Suprapubic skin (tissue), 3 donors: Measurements from ENCODE around the gene RAG2.

Experiments used
- CTCF ChIP-seq, 2 donors: fragments of 200-600 bp in 1 of 2; fragments of 450-650 bp in 1 of 2; sonication (generic) in 1 of 2; IDR thresholded peaks; one replicate each; pipeline ENCODE4 v1.5.1; 2016 to 2019; ENCODE audit warnings: antibody characterized with exemption in 2 of 2, mild to moderate bottlenecking in 1 of 2, moderate library complexity in 1 of 2
- POLR2AphosphoS5 ChIP-seq, 3 donors: sonication (generic); formaldehyde crosslinking; IDR thresholded peaks; one replicate each; pipeline ENCODE4 v1.6.1; 2017; ENCODE audit warnings: antibody characterized with exemption in 3 of 3

DNA sequence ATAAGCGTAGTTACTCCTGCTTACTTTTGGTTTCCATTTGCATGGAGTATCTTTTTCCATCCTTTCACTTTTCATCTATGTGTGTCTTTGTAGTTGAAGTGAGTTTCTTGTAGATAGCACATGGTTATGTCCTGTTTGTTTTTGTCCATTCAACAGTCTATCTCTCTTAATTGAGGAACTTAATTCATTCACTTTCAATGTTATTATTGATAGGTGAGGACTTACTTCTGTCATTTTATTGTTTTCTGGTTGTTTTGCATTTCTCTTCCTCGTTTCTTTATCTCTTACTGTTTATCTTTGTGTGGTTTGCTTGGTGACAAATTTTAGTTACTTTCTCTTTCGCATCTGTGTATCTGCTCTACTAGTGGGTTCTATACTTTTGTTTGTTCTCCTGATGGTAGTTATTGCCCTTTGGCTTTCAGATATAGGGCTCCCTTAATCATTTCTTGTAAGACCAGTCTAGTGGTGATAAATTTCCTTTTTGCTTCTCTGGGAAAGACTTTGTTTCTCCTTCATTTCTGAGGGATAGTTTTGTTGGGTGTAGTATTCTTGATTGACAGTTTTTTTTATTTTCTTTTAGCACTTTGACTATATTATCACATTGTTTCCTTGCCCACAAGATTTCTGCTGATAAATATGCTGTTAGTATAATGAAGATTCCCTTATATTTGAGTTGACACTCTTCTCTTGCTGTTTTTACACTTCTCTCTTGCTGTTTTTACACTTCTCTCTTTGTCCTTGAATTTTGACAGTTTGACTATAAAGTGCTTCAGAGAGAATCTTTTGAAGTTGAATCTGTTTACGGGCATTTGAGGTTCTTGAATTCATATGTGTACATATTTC is 39.2 kb downstream of the RAG2 start:
- no peak for TF ChIP-seq CTCF (IDR thresholded peaks at IDR 0.05)
- no peak for TF ChIP-seq POLR2AphosphoS5 (IDR thresholded peaks at IDR 0.05)
